Heart left ventricle (tissue), 13 donors: ENCODE results near the gene NCK2.

Source experiments
- CTCF ChIP-seq, 12 donors: fragments of 200-600 bp; sonication (generic) in 4 of 12; IDR thresholded peaks; one replicate each; pipeline versions ENCODE4 v1.5.0 to v1.8.0; 2018 to 2022; ENCODE audit warnings: antibody characterized with exemption in 12 of 12, mild to moderate bottlenecking in 5 of 12
- POLR2A ChIP-seq, 2 donors: fragments of 450-650 bp; IDR thresholded peaks; one replicate each; pipeline ENCODE4 v1.6.1; 2017; ENCODE audit warnings: antibody characterized with exemption in 2 of 2, mild to moderate bottlenecking in 2 of 2, moderate library complexity in 2 of 2
- donor health status: ischemic (EF 13 %, LVEDD 7.1; RV severe dilation, severe dysfunction).
- donor health status: DM: no; HTN: yes; CAD: no.
- donor health status: DM: no; HTN: no; CAD: no.
- donor health status: ischemic (EF 25% LVEDD 6.9; RV normal size, moderate dysfunction).
- donor health status: ischemic (EF 25% LVEDD 5.7; RV mildly dilated, moderate dysfunction).
- donor health status: ischemic (EF 35%, LVEDD 5.7; RV mildly dilated, moderate dysfunction).
- donor health status: nonischemic (EF 11% LVEDD 7.7; RV severe dilation, severe dysfunction).
- donor health status: DM: yes; HTN: yes; CAD: no.
- donor health status: PGD.
- donor health status: ischemic (EF 29% LVEDD 5.4; RV normal size, mild dysfunction).
- donor health status: nonischemic (EF 23%, LVEDD 6.1; RV moderate dilation, normal function).

GRCh38 chr2:105882920-105883435 is 138.3 kb downstream of the NCK2 start:
- no peak for TF ChIP-seq CTCF (IDR thresholded peaks at IDR 0.05)
- no peak for TF ChIP-seq POLR2A (IDR thresholded peaks at IDR 0.05)
